Urinary bladder (tissue), 2 donors: ENCODE results near the gene CD247. TPM values are rescaled to one million over a fixed set of nuclear protein-coding genes. Genes with fewer than 3 reads are reported as not detected.

Experiments used
- polyA plus RNA-seq: library from polyadenylated mRNA; stranded (reverse); fragments of 200-250 nt; gene quantifications from one replicate; pipeline ENCODE4 v1.2.3, GENCODE V29; 2013
- total RNA-seq: library from RNA; depleted of rRNA; stranded (reverse); fragments of >200 nt; gene quantifications from one replicate; pipeline ENCODE4 v1.2.3, GENCODE V29; 2014
- donor health status: healthy.

Gene CD247
- total and polyA plus RNA-seq, 2 donors = 1.3 to 1.8 TPM

Other genes with a start within 250 kb of the CD247 start
- 68.6 TPM for gene CREG1, start 35.2 kb upstream of the CD247 start, total RNA-seq
- 125 TPM for gene CREG1, start 35.2 kb upstream of the CD247 start, polyA plus RNA-seq
- gene RCSD1, start 111.7 kb upstream of the CD247 start, total RNA-seq = 16.0 TPM
- 19.9 TPM for gene RCSD1, start 111.7 kb upstream of the CD247 start, polyA plus RNA-seq
- 154 TPM for gene MPZL1, start 203.5 kb upstream of the CD247 start, total RNA-seq
- 79.4 TPM for gene MPZL1, start 203.5 kb upstream of the CD247 start, polyA plus RNA-seq